ENCODE results near the gene HOXC5.
A peak's percentile ranks its signal among the peaks of the same experiment; 100 is the strongest.

The HOXC5 gene

DNA sequence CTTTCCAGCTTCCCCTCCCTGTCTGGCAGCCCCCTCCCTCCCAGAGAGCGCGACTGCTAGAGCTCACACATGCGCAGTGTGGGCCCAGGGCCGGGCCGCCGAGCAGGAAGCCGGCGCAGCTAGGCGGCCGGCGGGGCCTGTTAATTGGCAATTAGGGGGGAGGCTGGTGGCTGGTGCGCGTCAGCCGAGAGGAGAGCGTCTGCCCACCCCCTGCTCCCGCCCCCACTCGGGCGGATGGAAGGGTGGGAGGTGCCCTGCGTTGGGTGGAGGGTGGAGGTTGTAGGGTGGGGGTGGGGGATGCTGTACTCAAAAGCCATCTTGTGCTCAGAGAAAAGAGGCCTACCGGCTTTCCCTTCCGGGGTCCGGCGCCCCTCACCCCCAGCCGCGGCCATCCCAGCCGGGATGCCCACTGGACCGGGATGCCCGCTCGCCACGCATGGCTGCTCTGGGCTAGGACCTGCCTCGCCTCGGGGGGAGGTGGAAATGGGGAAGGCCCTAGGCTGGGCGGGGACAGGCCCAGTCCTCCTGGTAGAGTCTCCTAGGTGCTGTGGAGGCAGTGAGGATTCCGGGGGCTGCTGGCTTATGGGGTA, 14.9 kb upstream of the HOXC5 start:
- FAIRE-seq, result peak; percentile 83
- DNase-seq (ENCODE audit: extremely low spot score, insufficient read length, low read depth), result peak; percentile 86

DNA sequence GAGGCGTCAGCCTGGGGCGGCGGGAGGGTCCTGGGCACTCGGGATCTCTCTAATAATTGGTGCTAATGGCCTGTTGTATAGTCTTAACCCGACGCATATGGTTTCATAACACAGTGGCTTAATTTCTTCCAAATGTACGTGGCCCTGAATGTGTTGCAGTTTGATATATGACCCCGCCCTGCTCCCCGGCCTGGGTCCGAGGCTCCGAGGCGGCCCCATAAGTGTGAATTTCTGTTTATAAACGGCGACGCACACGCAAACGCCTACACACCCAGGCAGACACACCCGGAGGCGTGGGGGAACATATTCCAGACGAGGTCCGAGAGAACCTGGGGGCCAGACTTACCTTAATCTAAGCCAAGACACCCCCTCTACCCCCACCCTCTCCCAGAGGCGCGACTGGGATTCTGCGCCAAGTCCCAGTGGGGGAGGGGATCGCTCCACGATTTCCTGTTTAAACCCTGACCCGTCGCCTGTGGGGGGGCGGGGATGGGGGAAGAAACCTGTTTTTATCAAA, 14.3 kb upstream of the HOXC5 start:
- DNase-seq (ENCODE audit: extremely low spot score, insufficient read length, low read depth) (no peak), FAIRE-seq (no peak)

DNA sequence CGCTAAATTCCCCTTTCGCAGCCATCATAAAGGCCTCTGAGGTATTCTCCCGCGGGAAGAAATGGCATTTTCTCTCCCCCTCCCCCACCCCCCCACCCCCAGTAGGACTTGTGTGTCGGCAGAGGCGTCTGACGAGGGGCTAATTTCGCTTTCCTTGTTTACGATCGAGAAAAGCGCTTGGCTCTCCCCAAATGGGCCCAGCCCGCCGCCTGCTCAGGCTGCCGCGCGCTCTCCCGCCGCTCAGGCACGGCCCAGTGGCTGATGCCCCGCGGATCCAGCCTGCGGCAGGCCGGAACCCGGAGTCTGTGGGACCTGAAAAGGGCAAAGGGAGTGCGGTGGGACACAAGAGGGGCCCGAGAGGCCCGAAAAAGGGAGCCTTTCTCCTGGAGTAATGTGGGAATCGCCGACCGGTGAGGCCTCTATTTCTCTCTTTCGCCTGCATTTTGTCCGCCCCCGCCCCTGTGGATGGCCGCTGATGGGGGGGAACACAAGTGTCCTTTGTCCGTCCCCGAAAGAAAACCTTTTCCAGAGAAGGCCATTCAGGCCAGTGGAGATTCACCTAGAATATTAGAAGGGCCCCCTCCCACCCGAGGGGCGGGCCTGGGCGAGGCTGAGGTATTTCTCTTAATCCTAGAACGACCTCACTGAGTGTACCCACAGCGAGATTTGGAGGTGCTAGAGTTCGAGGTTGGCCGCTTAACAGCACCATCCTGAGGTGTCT, 13.6 kb upstream of the HOXC5 start:
- no peak for DNase-seq (ENCODE audit: extremely low spot score, insufficient read length, low read depth)
- FAIRE-seq, result no peak

DNA sequence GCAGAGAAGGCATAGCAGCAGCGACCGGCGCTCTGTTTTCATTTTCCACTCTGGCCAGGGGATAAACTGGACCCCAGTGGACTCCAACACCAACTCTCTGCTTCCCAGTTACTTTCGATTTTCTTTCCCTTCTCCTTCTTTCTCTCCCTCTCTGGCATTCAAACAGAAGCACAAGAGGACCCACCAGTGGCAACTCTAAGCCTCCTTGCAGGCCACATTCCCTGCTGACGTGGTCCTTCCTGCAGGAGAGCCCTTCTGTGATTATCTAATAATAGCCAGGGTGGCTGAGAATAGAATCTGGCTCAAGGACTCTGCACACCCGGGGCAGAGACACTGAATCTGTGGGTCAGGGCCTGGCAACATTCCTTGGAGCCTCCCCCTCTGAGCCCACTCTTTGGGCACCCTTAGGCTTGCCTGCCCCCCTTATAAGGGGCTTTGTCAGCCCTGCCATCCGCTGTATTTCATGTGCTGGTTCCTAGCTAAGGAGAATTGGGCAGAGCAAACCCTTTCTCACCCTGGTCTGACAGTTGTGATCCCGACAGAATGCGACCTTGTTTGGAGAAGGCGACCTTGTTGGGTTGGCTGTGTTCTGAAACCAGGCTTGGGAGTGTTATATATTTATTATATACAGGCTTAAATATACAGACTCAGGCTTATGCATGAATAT, 12.8 kb upstream of the HOXC5 start:
- FAIRE-seq, result no peak
- no peak for DNase-seq (ENCODE audit: extremely low spot score, insufficient read length, low read depth)

DNA sequence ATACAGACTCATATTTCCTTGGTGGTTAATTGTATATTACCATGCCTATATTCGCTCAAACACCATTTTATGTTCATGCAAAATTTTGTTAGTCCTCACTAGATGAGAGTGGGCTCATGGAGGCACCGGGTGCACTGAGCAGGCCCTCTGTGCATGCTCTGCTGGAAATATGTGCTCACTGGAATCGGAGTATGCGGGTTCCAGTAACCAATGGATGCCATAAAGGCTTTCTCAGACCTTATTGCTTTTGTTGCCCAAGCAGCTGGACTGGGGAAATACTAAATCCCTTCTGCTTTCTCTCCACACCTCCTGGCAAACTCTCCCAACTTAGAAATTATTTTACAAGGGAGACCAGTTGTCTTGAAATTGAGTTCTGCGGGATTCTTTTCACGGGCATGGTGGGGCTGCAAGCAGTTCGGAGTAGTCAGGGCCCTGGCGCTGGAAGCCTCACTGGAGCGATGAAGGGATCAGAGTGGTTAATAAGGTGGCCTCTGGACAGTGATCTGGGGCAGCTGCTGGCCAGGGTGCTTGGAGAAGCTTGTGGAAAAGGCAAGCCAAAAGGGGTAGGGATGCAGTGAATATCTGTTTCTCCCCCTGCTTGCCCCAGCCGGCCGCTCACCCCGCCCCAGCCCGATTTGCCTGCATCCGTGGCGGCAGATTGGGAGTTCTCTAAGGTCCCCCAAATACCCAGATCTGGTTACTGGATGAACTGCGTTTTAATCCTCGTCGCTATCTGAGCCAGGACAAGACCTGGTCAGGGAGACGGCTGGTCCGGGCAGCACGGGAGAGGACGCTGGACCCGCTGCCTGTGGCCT, 12.1 kb upstream of the HOXC5 start:
- FAIRE-seq (no peak), DNase-seq (ENCODE audit: extremely low spot score, insufficient read length, low read depth) (no peak)

DNA sequence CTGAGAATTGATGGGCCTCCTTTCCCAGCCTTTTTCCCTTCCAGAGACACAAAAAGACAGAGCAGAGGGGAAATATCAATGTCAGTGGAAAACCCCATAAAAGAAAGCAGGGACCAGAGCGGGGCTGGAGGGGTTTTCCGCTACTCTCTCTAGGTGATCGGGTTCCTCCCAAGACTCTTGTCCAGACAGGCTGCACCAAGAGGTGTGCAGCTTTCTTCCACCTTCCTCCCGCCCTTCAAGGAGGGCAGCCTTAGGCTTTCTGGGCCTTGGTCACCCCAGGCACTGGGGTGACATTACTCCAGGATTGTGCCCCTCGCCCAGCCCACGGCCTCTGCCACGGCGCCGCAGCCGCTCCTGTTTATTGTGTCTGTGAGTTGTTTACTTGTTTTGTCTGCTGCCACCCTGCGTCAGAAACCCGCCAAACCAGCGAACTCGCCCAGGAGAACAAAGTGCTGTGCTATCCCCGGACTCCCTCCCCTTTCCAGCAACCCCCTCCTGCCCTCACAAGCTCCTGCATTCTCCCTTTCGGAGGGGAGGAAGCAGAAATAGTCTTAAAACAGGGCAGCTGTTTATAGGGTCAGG, 11.3 kb upstream of the HOXC5 start:
- FAIRE-seq, result peak; percentile 61
- DNase-seq (ENCODE audit: extremely low spot score, insufficient read length, low read depth), result no peak

DNA sequence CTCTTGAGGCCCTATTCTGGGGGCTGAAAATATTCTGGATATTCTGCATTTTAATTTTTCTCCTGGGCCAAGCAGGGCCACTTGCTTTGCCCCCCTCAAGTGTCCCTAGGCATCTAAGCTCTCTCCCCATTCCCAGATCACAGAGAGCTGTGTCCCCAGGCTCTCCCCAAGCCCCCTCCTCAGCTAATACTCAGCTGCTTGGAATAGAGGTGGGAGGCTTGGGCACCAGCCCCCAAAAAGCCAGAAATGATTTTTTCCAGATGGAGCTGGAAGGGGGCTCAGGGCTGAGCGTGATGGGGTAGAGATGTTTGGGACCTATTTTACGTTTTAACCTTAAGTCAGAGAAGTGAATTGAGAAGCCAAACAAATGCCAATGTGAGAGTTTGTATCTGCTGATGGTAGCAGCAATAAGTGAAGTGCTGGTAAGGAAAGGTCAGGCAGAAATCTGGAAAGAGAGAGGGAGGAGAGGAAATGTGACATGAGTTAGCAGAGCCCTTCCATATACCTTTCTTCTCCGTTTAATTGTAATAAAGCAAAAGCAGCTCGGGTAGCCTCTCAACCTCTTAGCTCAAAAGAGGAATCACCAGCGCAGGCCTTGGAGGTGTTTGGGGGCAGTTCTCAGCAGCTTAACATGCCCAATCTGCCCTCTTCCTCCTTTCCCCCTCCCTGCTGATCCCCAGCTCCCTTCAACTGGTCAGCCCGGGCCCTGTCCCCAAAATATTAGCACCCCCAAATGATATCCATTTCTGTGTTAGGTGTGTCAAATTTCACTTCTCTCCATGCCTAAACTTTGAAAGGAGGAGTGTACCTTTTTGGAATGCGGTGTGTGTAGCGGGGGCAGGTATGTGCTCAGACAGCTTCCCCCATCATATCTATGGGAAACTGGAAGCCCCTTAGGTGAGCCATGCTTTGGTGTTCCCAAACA, 9.6 kb upstream of the HOXC5 start:
- DNase-seq (ENCODE audit: extremely low spot score, insufficient read length, low read depth) (no peak), FAIRE-seq (no peak)

DNA sequence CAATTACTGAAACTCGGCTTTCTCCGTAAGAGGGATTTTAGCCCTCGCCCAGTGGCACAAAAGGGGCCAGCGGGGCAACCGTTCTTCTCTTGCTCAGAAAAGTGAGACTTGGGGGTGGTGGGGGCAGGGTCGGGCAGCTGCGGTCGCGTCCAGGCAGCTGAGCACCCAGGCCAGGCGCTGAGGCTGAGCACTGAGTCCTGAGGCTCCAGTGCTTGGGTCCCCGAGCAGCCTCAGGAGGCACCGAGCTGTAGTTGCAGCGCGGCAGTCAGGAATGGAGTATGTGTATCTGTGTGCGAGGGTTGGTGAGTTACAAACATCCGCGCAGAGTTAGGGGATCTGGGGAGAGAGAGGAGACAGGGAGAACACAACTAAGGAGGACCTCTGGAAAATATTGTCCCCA, 8.7 kb upstream of the HOXC5 start:
- no peak for FAIRE-seq
- DNase-seq (ENCODE audit: extremely low spot score, insufficient read length, low read depth), result no peak

DNA sequence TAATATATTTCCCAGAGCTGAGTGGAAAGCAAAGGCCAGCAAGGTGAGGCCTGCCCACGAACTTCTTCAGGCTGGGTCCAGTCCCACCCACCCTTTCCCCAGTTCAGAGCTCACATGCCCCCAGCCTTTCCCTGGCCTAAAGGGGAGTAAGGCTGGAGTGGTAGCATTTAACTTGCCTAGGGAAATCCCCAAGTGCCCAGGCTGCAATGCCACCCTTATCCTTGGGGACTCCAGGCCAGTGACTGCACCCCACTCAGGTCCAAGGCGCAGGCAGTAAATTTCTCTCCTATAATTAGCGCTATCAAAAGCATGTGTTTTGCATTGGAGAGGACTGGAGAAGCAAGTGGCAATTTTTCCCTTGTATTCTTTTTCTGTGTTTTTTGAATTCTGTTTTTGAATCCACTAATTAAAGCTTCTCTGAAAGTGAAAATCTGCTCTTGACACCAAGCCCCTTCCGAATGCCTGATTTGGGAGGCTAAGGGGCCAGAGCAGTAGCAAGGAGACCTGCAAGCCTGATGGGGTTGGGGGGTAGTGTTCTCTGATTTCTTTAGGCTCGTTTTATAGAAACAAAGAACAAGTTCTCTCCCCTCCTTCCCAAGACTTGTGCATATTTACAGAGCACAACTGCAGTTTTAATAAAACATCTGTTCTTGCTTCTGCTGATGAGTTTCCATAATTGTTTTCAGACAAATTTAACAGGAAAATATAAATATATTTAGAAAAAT, 8.1 kb upstream of the HOXC5 start:
- no peak for FAIRE-seq
- DNase-seq (ENCODE audit: extremely low spot score, insufficient read length, low read depth), result no peak

DNA sequence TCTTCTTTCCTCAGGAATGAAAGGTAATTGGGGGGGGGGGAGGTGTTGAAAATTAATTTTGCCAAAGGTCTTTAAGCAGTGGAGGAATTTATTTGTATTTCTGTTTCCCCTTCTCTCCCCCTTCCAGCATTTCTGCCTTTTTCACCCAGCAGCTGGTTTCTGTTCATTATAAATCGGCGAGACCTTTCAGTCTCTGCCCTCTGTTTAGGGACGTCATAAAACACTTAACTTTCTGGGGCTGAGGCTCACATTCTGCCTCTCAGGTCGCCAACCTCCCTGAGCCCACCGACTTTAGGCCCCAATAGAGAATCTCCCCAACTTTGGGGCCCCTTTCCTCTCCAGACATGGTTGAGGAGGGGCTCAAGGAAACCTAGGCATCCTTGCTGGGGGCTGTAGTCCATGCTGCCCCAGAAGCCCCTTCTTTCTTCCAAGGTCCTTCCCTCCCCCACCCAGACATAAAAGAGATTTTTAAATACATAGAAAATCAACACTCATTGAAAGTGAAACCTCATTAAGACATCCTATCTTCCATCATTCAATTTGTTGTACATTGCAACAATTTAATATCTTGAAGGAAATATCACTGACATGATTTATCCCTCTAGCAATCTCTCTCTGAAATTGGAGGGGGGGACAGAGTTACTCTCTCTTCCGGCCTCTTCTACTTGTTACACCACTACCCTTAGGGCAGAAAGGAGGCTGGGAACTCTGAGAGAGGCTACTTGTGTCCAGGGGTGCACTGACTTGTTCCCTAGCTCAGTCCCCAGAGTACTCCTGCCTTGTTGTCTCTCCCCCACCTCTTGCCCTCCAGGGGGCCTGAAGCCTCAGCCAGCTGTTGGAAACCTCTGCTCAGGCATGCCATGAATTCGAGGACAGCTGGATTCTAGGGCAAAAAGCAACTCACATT, 7.1 kb upstream of the HOXC5 start:
- DNase-seq (ENCODE audit: extremely low spot score, insufficient read length, low read depth) (no peak), FAIRE-seq (no peak)

DNA sequence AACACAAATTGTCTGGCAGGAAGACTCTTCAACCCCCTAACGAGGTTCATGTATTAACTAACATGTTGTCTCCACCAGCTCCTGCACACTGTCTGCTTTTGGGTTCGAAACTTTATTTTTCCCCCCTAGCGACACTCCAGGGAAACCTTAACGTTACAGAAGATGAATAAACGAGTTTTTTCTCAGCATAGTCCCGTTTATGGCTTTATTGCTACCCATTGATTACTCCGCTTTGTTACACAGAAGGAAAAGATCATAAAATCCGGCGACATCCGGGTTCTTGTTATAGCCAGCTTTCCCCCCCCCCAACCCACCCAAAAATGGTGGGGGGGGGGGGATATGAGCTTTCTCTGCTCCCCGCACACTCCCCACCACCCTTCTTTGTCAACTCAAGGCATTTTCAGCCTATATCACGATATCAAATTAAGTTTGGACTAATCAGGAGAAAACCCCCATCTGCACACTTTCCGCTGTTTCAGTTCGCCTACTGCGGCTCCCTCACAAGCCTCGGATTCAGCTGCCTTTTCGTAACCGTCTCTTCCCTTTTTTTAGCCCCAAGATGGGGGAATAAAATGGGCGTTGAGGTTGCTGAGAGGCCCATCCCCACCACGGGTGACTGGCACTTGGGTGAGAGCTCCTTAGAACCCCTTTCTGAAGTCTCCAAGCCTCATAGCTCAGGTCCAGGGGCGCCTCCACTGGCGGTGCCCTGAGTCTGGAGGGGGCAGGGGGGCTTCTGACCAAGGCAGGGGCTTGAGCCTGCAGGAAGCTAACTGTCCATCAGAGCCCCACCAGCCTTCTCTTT, 6.0 kb upstream of the HOXC5 start:
- DNase-seq (ENCODE audit: extremely low spot score, insufficient read length, low read depth) (no peak), FAIRE-seq (no peak)

DNA sequence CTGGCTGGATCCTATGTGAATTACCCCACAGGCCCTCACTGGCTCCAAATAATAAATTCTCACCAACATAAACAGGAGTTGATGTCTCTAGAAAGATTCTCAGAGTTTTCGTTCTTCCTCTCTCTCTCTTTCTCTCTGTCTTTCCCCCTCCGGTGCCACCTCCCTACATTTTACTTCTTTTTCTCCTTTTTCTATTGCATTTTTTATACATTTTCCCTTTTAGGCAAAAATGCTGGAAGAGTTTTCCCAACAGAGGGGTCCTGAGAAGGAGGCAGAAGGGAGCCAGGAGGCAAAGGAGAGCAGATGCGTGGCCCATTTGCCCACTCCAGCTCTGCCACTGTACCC, 5.4 kb upstream of the HOXC5 start:
- no peak for DNase-seq (ENCODE audit: extremely low spot score, insufficient read length, low read depth)
- no peak for FAIRE-seq

DNA sequence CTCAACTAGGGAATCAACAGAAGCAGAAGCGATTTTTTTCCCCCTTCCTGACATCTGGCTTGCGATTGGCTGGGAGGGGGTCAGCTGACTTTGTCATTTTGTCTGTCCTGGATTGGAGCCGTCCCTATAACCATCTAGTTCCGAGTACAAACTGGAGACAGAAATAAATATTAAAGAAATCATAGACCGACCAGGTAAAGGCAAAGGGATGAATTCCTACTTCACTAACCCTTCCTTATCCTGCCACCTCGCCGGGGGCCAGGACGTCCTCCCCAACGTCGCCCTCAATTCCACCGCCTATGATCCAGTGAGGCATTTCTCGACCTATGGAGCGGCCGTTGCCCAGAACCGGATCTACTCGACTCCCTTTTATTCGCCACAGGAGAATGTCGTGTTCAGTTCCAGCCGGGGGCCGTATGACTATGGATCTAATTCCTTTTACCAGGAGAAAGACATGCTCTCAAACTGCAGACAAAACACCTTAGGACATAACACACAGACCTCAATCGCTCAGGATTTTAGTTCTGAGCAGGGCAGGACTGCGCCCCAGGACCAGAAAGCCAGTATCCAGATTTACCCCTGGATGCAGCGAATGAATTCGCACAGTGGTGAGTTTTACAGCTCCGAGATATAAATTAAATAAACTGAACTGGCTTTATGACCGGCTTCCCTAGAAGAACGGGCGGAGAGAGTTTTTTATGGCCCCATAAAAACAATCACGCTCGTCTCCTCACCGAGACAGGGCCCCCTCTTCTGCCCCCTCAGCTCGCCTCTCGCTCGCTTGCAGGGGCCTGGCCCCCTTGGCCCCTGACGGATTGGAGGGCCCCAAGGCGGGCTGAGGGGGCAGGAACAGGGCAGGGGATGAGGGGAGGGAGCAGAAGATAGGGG, 4.3 kb upstream of the HOXC5 start, which contains the start of gene HOXC6:
Gene HOXC6, plus strand, starts transcription at position 127 of the 888 bp plus-strand sequence. Its CDS starts 82 bp downstream, at position 209.
- DNase-seq (ENCODE audit: extremely low spot score, insufficient read length, low read depth) (no peak), FAIRE-seq (no peak)

DNA sequence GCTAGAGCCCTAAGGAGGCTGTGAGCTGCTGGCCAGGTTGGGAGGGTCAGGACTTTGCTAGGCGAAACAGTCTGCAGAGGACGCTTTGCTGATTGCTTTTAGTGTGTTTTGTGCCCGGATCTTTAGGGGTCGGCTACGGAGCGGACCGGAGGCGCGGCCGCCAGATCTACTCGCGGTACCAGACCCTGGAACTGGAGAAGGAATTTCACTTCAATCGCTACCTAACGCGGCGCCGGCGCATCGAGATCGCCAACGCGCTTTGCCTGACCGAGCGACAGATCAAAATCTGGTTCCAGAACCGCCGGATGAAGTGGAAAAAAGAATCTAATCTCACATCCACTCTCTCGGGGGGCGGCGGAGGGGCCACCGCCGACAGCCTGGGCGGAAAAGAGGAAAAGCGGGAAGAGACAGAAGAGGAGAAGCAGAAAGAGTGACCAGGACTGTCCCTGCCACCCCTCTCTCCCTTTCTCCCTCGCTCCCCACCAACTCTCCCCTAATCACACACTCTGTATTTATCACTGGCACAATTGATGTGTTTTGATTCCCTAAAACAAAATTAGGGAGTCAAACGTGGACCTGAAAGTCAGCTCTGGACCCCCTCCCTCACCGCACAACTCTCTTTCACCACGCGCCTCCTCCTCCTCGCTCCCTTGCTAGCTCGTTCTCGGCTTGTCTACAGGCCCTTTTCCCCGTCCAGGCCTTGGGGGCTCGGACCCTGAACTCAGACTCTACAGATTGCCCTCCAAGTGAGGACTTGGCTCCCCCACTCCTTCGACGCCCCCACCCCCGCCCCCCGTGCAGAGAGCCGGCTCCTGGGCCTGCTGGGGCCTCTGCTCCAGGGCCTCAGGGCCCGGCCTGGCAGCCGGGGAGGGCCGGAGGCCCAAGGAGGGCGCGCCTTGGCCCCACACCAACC, 3.1 kb upstream of the HOXC5 start:
- no peak for DNase-seq (ENCODE audit: extremely low spot score, insufficient read length, low read depth)
- no peak for FAIRE-seq

DNA sequence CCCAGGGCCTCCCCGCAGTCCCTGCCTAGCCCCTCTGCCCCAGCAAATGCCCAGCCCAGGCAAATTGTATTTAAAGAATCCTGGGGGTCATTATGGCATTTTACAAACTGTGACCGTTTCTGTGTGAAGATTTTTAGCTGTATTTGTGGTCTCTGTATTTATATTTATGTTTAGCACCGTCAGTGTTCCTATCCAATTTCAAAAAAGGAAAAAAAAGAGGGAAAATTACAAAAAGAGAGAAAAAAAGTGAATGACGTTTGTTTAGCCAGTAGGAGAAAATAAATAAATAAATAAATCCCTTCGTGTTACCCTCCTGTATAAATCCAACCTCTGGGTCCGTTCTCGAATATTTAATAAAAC, 2.4 kb upstream of the HOXC5 start:
- DNase-seq (ENCODE audit: extremely low spot score, insufficient read length, low read depth) (no peak), FAIRE-seq (no peak)

Data from GM18507 (cell line).